ENCODE results near the gene CKMT2.

Gene CKMT2

DNA sequence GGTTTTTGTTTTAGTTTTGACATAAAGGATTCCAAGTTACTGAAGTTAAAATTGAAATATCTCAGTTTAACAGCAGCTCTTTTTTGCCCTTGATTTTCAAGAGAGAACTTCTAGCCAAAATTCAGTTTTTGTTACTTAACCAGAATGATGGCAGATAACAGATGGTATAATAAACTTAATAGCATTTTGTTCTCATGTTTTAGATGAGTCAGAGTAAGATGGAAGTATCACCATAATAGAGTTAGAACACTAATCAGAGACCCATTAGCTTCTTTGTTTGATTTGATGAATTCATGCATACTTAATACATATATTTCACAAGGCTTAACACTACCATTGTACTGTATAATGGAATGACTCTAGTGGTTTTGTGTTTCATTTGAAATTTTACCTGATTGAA, 80.2 kb downstream of the CKMT2 start:
- DNase-seq, result no peak

DNA sequence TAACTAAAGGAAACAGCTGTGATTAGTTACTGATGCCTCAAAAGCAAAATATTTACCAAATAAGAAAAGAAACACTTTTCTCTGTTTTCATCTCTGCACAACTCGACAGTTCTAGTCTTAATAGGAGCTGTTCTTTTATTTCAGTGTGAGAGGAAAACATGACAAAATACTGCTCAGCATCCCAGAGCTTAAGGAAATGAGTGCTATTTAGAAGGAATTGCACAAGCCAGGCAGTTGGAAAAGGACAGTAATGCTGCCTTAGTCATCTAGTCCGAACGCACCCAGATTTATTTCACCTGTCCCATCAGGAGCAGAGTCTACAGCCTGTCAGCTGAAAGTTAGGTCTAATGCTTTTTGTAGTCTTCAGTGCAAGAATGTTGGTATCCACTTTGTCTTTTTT, 80.6 kb downstream of the CKMT2 start:
- DNase-seq, result no peak

DNA sequence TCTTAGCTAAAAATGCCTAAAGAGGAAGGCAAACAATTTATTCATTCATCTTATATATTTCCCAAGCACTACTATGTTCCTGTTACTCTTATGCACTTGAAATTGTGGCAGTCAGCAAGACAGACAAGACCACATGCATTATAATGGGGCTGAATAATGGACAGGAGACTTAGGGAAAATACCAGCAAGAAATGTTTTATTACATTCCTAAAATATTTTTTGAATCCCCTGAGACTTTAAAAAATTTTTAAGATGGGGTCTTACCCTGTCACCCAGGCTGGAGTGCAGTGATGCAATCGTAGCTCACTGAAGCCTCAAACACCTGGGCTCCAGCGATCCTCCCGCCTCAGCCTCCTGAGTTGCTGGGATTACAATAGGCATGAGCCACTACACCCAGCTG, 81.5 kb downstream of the CKMT2 start:
- no peak for DNase-seq

DNA sequence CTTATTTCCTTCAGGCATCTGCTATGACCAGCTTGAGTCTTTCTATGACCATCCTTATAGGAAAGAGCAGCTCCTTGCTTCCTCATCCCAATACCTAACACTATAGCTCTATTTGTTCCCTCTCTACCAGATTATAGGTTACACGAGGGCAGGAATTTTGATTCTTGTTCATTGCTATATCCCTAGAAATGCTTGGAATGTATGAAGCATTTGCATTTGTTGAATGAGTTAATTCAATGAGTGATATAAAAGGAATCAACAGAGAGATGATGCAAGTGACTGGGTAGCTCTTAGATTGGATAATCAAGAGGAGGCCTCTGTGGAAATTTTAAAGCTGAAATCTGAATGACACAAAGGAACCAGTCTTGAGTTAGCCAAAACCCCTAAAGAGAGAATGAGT, 82.2 kb downstream of the CKMT2 start:
- DNase-seq, result no peak

DNA sequence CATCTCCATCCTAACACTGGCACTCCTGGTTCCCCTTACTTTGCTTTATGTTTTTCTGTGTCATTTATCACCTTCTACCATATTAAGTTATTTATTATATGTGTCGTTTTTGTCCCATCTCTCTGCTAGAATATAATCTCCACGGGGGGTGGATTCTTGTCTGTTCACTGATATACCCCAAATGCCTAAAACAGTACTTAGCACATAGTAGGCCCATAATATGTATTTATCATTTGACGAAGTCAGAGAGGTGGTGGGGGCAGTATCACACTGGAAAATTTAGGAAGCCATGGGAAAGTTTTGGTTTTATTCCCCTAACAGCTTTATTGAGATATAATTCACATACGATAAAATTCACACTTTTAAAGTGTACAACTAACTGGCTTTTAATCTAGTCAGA, 82.7 kb downstream of the CKMT2 start:
- DNase-seq, result no peak

Measured in activated CD4-positive, alpha-beta T cell treated with anti-CD3 and anti-CD28 coated beads, Interleukin-2, Interleukin-6, amounts not matched to agents 100 ng/mL and 50 ng/mL, durations not matched to agents 16 hours and 8 hours (primary cell).